GM12878 (cell line): ENCODE data around the gene FAT1. TPM values are rescaled to one million over a fixed set of nuclear protein-coding genes. Genes with fewer than 3 reads are reported as not detected.

Source experiments
- ATAC-seq: fragments of 200-7000 bp; cut with Tn5 transposase; 3 replicates; pipeline ENCODE4 v1.9.1; 2020; ENCODE audit warnings: mild to moderate bottlenecking, moderate library complexity
- BruUV-seq: library from RNA; stranded (reverse); fragments of 400-500 nt; replicated peaks from 2 replicates; lab custom pipeline; 2021; lab: Mats Ljungman, UMichigan
- CTCF ChIA-PET: fragments of 300-600 bp; sonication (Branson Sonifier 250); formaldehyde crosslinking; extraction: SDS; loops from one replicate; lab custom pipeline; 2021; ENCODE audit warnings: inconsistent platforms; lab: Yijun Ruan, JAX
- POLR2A ChIA-PET: fragments of 350-600 bp; formaldehyde crosslinking; extraction: SDS; loops from one replicate; lab custom pipeline; 2021; ENCODE audit warnings: inconsistent platforms; lab: Charles Lee
- RAD21 ChIA-PET: fragments of 300-600 bp; sonication (Branson Sonifier 250); formaldehyde crosslinking; loops from one replicate; lab custom pipeline; 2023; ENCODE audit warnings: antibody characterized with exemption; ENCODE audit not compliant: unreplicated experiment; lab: Charles Lee
- SMC1A ChIA-PET: fragments of 300-600 bp; sonication (Branson Sonifier 250); formaldehyde crosslinking; loops from one replicate; lab custom pipeline; 2023; ENCODE audit not compliant: unreplicated experiment, uncharacterized antibody; lab: Charles Lee
- DNase-seq: peaks from one replicate; pipeline ENCODE4 v3.0.0-alpha.2; 2011; ENCODE audit warnings: low read depth, low spot score
- FAIRE-seq: peaks from 3 replicates; lab custom pipeline; 2011; peaks lifted over from hg19 to GRCh38; lab: Jason Lieb, UNC
- H2AFZ ChIP-seq: 2 replicates; pipeline ENCODE4 v1.6.0; 2011; ENCODE audit warnings: low read depth, low read length, control low read depth; ENCODE audit not compliant: control insufficient read depth
- H3K27ac ChIP-seq: 2 replicates; pipeline ENCODE4 v1.5.1; 2011; ENCODE audit warnings: control low read depth; ENCODE audit not compliant: control insufficient read depth, insufficient read depth
- H3K27me3 ChIP-seq, 2 experiments: replicated peaks in 1 of 2; 2 replicates each; pipeline versions ENCODE4 v1.6.0 to v1.6.1; 2011; ENCODE audit warnings: low read length in 1 of 2; ENCODE audit not compliant: control insufficient read depth in 2 of 2, insufficient read depth in 2 of 2
- H3K36me3 ChIP-seq, 2 experiments: 2 replicates each; pipeline ENCODE4 v1.5.1; 2011; ENCODE audit warnings: low read length in 1 of 2; ENCODE audit not compliant: control insufficient read depth in 2 of 2, insufficient read depth in 2 of 2
- H3K4me1 ChIP-seq: 2 replicates; pipeline ENCODE4 v1.6.1; 2011; ENCODE audit warnings: mild to moderate bottlenecking, low read length, moderate library complexity, mixed read lengths; ENCODE audit not compliant: control insufficient read depth, insufficient read depth
- H3K4me2 ChIP-seq: 2 replicates; pipeline ENCODE4 v1.6.0; 2011; ENCODE audit warnings: control low read depth; ENCODE audit not compliant: control insufficient read depth, insufficient read depth
- H3K4me3 ChIP-seq: fragments of 200-600 bp; sonication (generic); 2 replicates; pipeline ENCODE4 v1.5.1; 2016
- H3K79me2 ChIP-seq: 2 replicates; pipeline ENCODE4 v1.6.0; 2011; ENCODE audit warnings: low read length; ENCODE audit not compliant: control insufficient read depth, insufficient read depth
- H3K9ac ChIP-seq: 2 replicates; pipeline ENCODE4 v1.8.0; 2011; ENCODE audit warnings: low read length, control low read depth, mixed read lengths; ENCODE audit not compliant: control insufficient read depth, insufficient read depth
- H3K9me3 ChIP-seq: replicated peaks from 3 replicates; pipeline ENCODE4 v1.5.1; 2011; ENCODE audit warnings: mild to moderate bottlenecking, low read length; ENCODE audit not compliant: control insufficient read depth, insufficient read depth
- H4K20me1 ChIP-seq: 2 replicates; pipeline ENCODE4 v1.6.0; 2011; ENCODE audit not compliant: control insufficient read depth, insufficient read depth
- ATF3 ChIP-seq: IDR thresholded peaks from 2 replicates; pipeline ENCODE4 v1.6.1; 2011; ENCODE audit warnings: low read depth, mild to moderate bottlenecking, low read length, moderate library complexity, borderline replicate concordance; ENCODE audit errors: extremely low read depth
- DPF2 ChIP-seq: fragments of 450-650 bp; IDR thresholded peaks from 2 replicates; pipeline ENCODE4 v1.6.1; 2017; ENCODE audit warnings: mild to moderate bottlenecking
- E2F8 ChIP-seq: fragments of 450-650 bp; IDR thresholded peaks from 2 replicates; pipeline ENCODE4 v1.6.1; 2018; ENCODE audit warnings: mild to moderate bottlenecking, low read depth, moderate library complexity; ENCODE audit not compliant: partially characterized antibody
- EGR1 ChIP-seq, 2 experiments: IDR thresholded peaks; 1 replicate in 1 of 2; 2 replicates in 1 of 2; pipeline ENCODE4 v1.6.1; 2011 to 2012; ENCODE audit warnings: low read depth in 2 of 2, low read length in 2 of 2, borderline replicate concordance in 1 of 2, mild to moderate bottlenecking in 1 of 2, moderate library complexity in 1 of 2
- FOS ChIP-seq: IDR thresholded peaks from 3 replicates; pipeline ENCODE4 v1.6.1; 2011; ENCODE audit warnings: borderline replicate concordance; ENCODE audit not compliant: insufficient read length; ENCODE audit errors: extremely low read depth
- IRF5 ChIP-seq: fragments of 450-650 bp; IDR thresholded peaks from 2 replicates; pipeline ENCODE4 v1.6.1; 2017; ENCODE audit warnings: borderline replicate concordance
- MAX ChIP-seq: IDR thresholded peaks from 2 replicates; pipeline ENCODE4 v1.6.1; 2012; ENCODE audit warnings: low read depth, low read length, improper control_type of control experiment
- MEF2A ChIP-seq: IDR thresholded peaks from 2 replicates; pipeline ENCODE4 v1.6.1; 2011; ENCODE audit warnings: low read depth, mild to moderate bottlenecking, low read length, moderate library complexity; ENCODE audit not compliant: insufficient read depth
- MEF2B ChIP-seq: fragments of 450-650 bp; IDR thresholded peaks from 2 replicates; pipeline ENCODE4 v1.6.1; 2018; ENCODE audit warnings: mild to moderate bottlenecking, moderate library complexity; ENCODE audit not compliant: partially characterized antibody, poor library complexity, severe bottlenecking
- MXI1 ChIP-seq: fragments of 150-350 bp; IDR thresholded peaks from 2 replicates; pipeline ENCODE4 v1.6.1; 2011; ENCODE audit warnings: low read depth, mild to moderate bottlenecking, inconsistent platforms, low read length, improper control_type of control experiment
- NFIC ChIP-seq: IDR thresholded peaks from 2 replicates; pipeline ENCODE4 v1.6.1; 2012; ENCODE audit warnings: low read depth, mild to moderate bottlenecking, inconsistent platforms, low read length, moderate library complexity
- PAX8 ChIP-seq: fragments of 450-650 bp; IDR thresholded peaks from 2 replicates; pipeline ENCODE4 v1.6.1; 2017; ENCODE audit warnings: mild to moderate bottlenecking, moderate library complexity
- YY1 ChIP-seq: IDR thresholded peaks from 2 replicates; pipeline ENCODE4 v1.6.1; 2011; ENCODE audit warnings: low read depth, mild to moderate bottlenecking, low read length
- ZSCAN29 ChIP-seq: fragments of 450-650 bp; IDR thresholded peaks from 2 replicates; pipeline ENCODE4 v1.6.1; 2017; ENCODE audit warnings: mild to moderate bottlenecking, moderate library complexity
- WGBS: methylation state at CpG from one replicate; pipeline ENCODE4 v1.1.6; 2016; ENCODE audit warnings: low lambda C conversion rate; ENCODE audit not compliant: insufficient replicate concordance, insufficient coverage; ENCODE audit errors: missing lambda C conversion rate; 5-methylcytosine and 5-hydroxymethylcytosine counted together
- in situ Hi-C: fragments of 300-500 bp; cut with MboI; formaldehyde crosslinking; loops from 9 replicates; pipeline ENCODE4 v1.14.3; 2018; ENCODE audit warnings: mixed read lengths
- intact Hi-C: fragments of 100-400 bp; cut with micrococcal nuclease; formaldehyde crosslinking; loops from one replicate; pipeline ENCODE4 v1.14.2; 2022; ENCODE audit not compliant: unreplicated experiment
- polyA plus RNA-seq, 11 experiments: library from polyadenylated mRNA; depleted of rRNA in 4 of 11; unstranded in 6 of 11; stranded (reverse) in 5 of 11; fragments of >200 nt; fragmentation: Nextera tagmentation in 4 of 11; fragmentation: Illumina TruSeq in 1 of 11; extraction: Ambion mirVana in 4 of 11; extraction: Trizol in 1 of 11; gene quantifications; 1 replicate in 1 of 11; 2 replicates in 10 of 11; pipeline versions ENCODE4 v1.2.1 to v1.2.3, GENCODE V29; 2011 to 2016; ENCODE audit warnings: inconsistent platforms in 2 of 11, missing spikeins in 2 of 11, low read depth in 1 of 11
- total RNA-seq, 4 experiments: library from RNA; depleted of rRNA in 3 of 4; stranded (reverse); fragments of >200 nt in 3 of 4; fragmentation: Illumina TruSeq in 1 of 4; extraction: Trizol in 1 of 4; gene quantifications; 2 replicates each; pipeline versions ENCODE4 v1.2.1 to v1.2.3, GENCODE V29; 2013 to 2021

The FAT1 gene
- total and polyA plus RNA-seq, 10 of the 15 experiments (the other 5 are each of a cell fraction or from before 2014, with no cell fraction given), result 0.04 to 11.8 (median 0.11) TPM; not detected in 1

GRCh38 chr4:186634591-186635128, 89.0 kb downstream of the FAT1 start:
- Histone ChIP-seq H3K27me3 (no peaks in the 10 kb centered on the region), H2AFZ (no peak overlapping the region), H3K4me3 (no peak overlapping the region), H3K4me1 (no peaks in the 10 kb centered on the region), H3K4me2 (no peak overlapping the region), H3K9me3 (peaks cover 1% of the 10 kb centered on the region; the same call in 1 of the 3 replicates), H3K36me3 (no peaks in the 10 kb centered on the region), H4K20me1 (no peaks in the 10 kb centered on the region), H3K27ac (no peak overlapping the region), H3K9ac (no peak overlapping the region), H3K79me2 (no peaks in the 10 kb centered on the region)
- in situ Hi-C loops, result no loop called here
- SMC1A ChIA-PET, result no interaction called here
- no TSS peak for BruUV-seq
- WGBS, result 33% methylated on average over 10 of the region's 10 CpGs
- TF ChIP-seq PAX8 (no peak), DPF2 (no peak), NFIC (no peak), EGR1 (IDR thresholded peaks at IDR 0.05; ENCODE audit: borderline replicate concordance in 1 of 2, low read depth in 2 of 2, low read length in 2 of 2) (no peak), YY1 (no peak)
- FAIRE-seq (no peak), DNase-seq (no peak), ATAC-seq (no peak)
- RAD21 ChIA-PET, result no interaction called here
- POLR2A ChIA-PET, result no interaction called here
- CTCF ChIA-PET, result no interaction called here
- intact Hi-C loops, result no loop called here

GRCh38 chr4:186633844-186634243, 89.8 kb downstream of the FAT1 start:
- CTCF ChIA-PET, result no interaction called here
- no peaks in the 10 kb centered on the region for H3K4me1 ChIP-seq
- H3K4me2 ChIP-seq, result no peak overlapping the region
- no peak overlapping the region for H3K9ac ChIP-seq
- H2AFZ ChIP-seq, result no peak overlapping the region
- no peaks in the 10 kb centered on the region for H3K27me3 ChIP-seq
- peaks cover 1% of the 10 kb centered on the region; the same call in 1 of the 3 replicates for H3K9me3 ChIP-seq
- H3K79me2 ChIP-seq, result no peaks in the 10 kb centered on the region
- no TSS peak for BruUV-seq
- RAD21 ChIA-PET, result no interaction called here
- POLR2A ChIA-PET, result no interaction called here
- intact Hi-C loops (no loop called here), in situ Hi-C loops (no loop called here)
- H4K20me1 ChIP-seq, result no peaks in the 10 kb centered on the region
- H3K27ac ChIP-seq, result no peak overlapping the region
- no peak for FAIRE-seq
- no peak overlapping the region for H3K4me3 ChIP-seq
- H3K36me3 ChIP-seq, result no peaks in the 10 kb centered on the region
- DNase-seq, result no peak
- SMC1A ChIA-PET, result no interaction called here
- ATAC-seq, result no peak
- TF ChIP-seq MXI1, result no peak
- TF ChIP-seq E2F8, result no peak
- TF ChIP-seq MAX, result no peak
- no peak for TF ChIP-seq MEF2A
- no peak for TF ChIP-seq ATF3
- TF ChIP-seq FOS, result no peak
- TF ChIP-seq ZSCAN29, result no peak
- no peak for TF ChIP-seq MEF2B
- TF ChIP-seq IRF5, result no peak
